GM19328 (cell line): ENCODE data around the gene LRRC27.

Experiments used
- ATAC-seq: cut with Tn5 transposase; IDR thresholded peaks from one replicate; pipeline ENCODE4 v1.9.1; 2021; ENCODE audit warnings: mild to moderate bottlenecking, moderate library complexity; ENCODE audit not compliant: unreplicated experiment

Gene LRRC27

GRCh38 chr10:132421847-132422751, 90.1 kb downstream of the LRRC27 start:
- no peak for ATAC-seq

DNA sequence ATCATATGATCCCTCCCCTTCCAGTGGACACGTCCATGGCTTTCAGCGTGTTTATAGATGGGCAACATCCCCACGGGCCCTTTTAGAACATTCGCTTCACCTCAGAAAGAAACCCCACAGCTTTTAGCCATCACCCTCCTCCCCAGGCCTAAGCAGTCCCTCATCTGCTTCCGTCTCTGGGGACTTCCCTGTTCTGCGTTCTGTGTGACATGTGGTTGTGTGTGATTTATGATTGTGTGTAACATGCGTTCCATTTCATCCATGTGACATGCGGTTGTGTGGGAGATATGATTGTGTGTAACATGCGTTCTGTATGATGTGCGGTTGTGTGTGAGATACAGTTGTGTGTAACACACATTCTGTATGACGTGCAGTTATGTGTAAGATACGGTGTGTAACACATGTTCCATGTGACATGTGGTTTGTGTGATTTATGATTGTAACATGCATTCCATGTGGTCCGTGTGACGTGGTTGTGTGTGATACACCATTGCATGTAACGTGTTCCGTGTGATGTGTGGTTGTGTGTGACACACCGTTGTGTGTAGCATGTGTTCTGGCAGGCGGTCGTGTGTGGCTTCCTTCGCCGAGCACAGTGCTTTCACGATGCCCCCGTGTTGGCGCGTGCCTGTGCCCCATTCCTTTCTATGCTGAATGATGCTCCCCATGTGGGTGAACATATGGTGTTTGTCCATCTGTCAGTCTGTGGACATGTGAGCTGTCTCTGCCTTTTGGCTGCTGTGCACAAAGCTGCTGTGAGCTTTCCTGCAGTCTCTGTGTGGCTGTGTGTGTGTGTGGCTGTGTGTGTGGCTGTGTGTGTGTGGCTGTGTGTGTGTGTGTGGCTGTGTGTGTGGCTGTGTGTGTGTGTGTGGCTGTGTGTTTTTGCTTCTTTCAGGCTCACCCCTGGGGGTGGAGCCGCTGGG, 91.2 kb downstream of the LRRC27 start:
- ATAC-seq = no peak

GRCh38 chr10:132423966-132424861, 92.2 kb downstream of the LRRC27 start:
- ATAC-seq = no peak

GRCh38 chr10:132425029-132425756, 93.2 kb downstream of the LRRC27 start:
- ATAC-seq = no peak

GRCh38 chr10:132425757-132426155, 93.8 kb downstream of the LRRC27 start:
- ATAC-seq = no peak

GRCh38 chr10:132427006-132427771, 95.2 kb downstream of the LRRC27 start:
- no peak for ATAC-seq

GRCh38 chr10:132427939-132428367, 96.0 kb downstream of the LRRC27 start:
- ATAC-seq = no peak

- ATAC-seq = no peak
Observed at GRCh38 chr10:132428486-132428995, 96.5 kb downstream of the LRRC27 start.
